ENCODE data around the gene BMERB1.

BMERB1 gene

DNA sequence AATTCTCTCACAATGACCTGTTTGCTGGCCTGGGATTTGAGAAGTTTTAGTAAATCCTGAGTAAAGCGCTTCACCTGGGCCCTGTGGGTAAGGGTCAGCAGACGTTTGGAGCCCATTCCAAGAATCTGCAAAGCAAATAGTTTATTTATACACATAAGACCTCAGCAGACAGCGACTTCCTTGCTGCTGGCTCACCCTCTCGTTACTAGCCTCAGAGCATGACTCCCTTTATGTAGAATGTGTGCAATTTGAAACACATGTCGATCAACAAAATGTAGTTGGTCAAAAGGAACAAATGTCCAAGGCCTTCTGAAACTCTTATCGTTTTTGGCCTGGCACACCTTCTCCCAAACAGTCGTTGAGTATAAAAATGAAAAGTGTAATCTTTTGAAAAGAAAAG is 177.2 kb downstream of the BMERB1 start:
- Histone ChIP-seq H2AFZ (no peak overlapping the region), H3K9me3 (ENCODE audit: control insufficient read depth, low read length) (no peaks in the 10 kb centered on the region), H3K79me2 (peaks cover 2% of the 10 kb centered on the region), H3K36me3 (ENCODE audit: control insufficient read depth, insufficient read depth, low read length) (no peaks in the 10 kb centered on the region), H3K9ac (no peak overlapping the region), H3K27ac (no peak overlapping the region), H3K4me1 (peaks cover 4% of the 10 kb centered on the region), H3K4me2 (ENCODE audit: low read length) (no peak overlapping the region), H3K4me3 (ENCODE audit: low read depth, low read length) (no peak overlapping the region), H3K27me3 (ENCODE audit: control insufficient read depth, insufficient read depth, low read length) (no peaks in the 10 kb centered on the region)
- TF ChIP-seq CTCF (IDR thresholded peaks at IDR 0.05) = no peak

GRCh38 chr16:15613676-15614075 is 179.3 kb downstream of the BMERB1 start:
- TF ChIP-seq CTCF (IDR thresholded peaks at IDR 0.05) = no peak
- no peaks in the 10 kb centered on the region for H3K36me3 ChIP-seq (ENCODE audit: control insufficient read depth, insufficient read depth, low read length)

GRCh38 chr16:15616012-15616411 is 181.6 kb downstream of the BMERB1 start:
- H2AFZ ChIP-seq = no peak overlapping the region
- H3K9me3 ChIP-seq (ENCODE audit: control insufficient read depth, low read length) = no peaks in the 10 kb centered on the region
- H3K9ac ChIP-seq = no peak overlapping the region
- H3K4me1 ChIP-seq = no peaks in the 10 kb centered on the region
- no peaks in the 10 kb centered on the region for H3K79me2 ChIP-seq
- TF ChIP-seq CTCF (IDR thresholded peaks at IDR 0.05) = no peak
- H3K27ac ChIP-seq = no peak overlapping the region
- H3K27me3 ChIP-seq (ENCODE audit: control insufficient read depth, insufficient read depth, low read length) = no peaks in the 10 kb centered on the region
- H3K4me2 ChIP-seq (ENCODE audit: low read length) = no peak overlapping the region
- H3K36me3 ChIP-seq (ENCODE audit: control insufficient read depth, insufficient read depth, low read length) = no peaks in the 10 kb centered on the region
- no peak overlapping the region for H3K4me3 ChIP-seq (ENCODE audit: low read depth, low read length)

More at GRCh38 chr16:15613676-15614075, 179.3 kb downstream of the BMERB1 start:
- no peak overlapping the region for H3K4me2 ChIP-seq (ENCODE audit: low read length)
- H2AFZ ChIP-seq = no peak overlapping the region
- H3K4me1 ChIP-seq = no peaks in the 10 kb centered on the region
- no peaks in the 10 kb centered on the region for H3K27me3 ChIP-seq (ENCODE audit: control insufficient read depth, insufficient read depth, low read length)
- no peak overlapping the region for H3K9ac ChIP-seq
- no peaks in the 10 kb centered on the region for H3K9me3 ChIP-seq (ENCODE audit: control insufficient read depth, low read length)
- no peak overlapping the region for H3K27ac ChIP-seq
- no peak overlapping the region for H3K4me3 ChIP-seq (ENCODE audit: low read depth, low read length)
- H3K79me2 ChIP-seq = no peaks in the 10 kb centered on the region

DNA sequence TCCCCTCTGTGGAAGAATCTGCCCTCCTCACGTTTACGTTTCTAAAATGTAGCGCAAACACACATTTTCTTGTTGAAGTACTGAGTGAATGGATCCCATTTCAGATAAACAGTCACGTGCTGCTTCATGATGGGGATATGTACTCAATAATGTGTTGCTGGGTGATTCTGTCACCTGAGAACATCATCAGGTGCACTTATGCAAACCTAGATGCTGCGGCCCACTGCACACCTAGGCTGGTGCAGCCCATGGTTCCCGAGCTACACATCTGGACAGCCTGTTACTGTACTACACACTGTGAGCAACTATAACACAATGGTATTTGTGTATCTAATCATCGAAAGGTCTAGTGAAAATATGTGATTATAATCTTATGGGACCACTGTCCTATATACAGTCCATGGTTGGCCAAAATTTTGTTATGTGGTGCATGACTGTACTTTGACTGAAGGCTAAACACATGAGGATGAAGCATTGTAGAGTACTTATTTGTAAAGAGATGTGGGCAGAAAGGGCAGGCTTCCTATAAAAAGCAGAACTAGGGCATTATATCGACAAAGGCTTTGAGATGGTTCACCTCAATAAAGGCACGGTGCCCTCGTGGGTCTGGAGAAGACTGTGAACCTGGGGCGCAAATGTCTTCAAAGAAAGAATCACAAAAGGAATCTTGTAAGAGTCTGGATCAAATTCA is 182.2 kb downstream of the BMERB1 start:
- no peaks in the 10 kb centered on the region for H3K36me3 ChIP-seq (ENCODE audit: control insufficient read depth, insufficient read depth, low read length)

More for the DNA sequence above, 182.2 kb downstream of the BMERB1 start:
- Histone ChIP-seq H3K9me3 (ENCODE audit: control insufficient read depth, low read length) (no peaks in the 10 kb centered on the region), H3K4me2 (ENCODE audit: low read length) (no peak overlapping the region), H3K9ac (no peak overlapping the region), H3K4me3 (ENCODE audit: low read depth, low read length) (no peak overlapping the region), H3K79me2 (no peaks in the 10 kb centered on the region), H3K27ac (no peak overlapping the region), H3K27me3 (ENCODE audit: control insufficient read depth, insufficient read depth, low read length) (no peaks in the 10 kb centered on the region), H3K4me1 (no peaks in the 10 kb centered on the region), H2AFZ (no peak overlapping the region)
- TF ChIP-seq CTCF (IDR thresholded peaks at IDR 0.05) = no peak

All from parathyroid adenoma (tissue), 2 donors.